Measurements from ENCODE around the gene SERPINB7. TPM values are rescaled to one million over a fixed set of nuclear protein-coding genes. Genes with fewer than 3 reads are reported as not detected.

The SERPINB7 gene
- total RNA-seq, 1 experiment from 2014 or later = not detected

- TF ChIP-seq CTCF (IDR thresholded peaks at IDR 0.05) (no peak), CREM (CRISPR knock-in tag; IDR thresholded peaks at IDR 0.05) (no peak), CDX4 (CRISPR knock-in tag; IDR thresholded peaks at IDR 0.05; ENCODE audit: borderline replicate concordance) (no peak), ZNF671 (CRISPR knock-in tag; IDR thresholded peaks at IDR 0.05) (no peak), TEAD1 (CRISPR knock-in tag; IDR thresholded peaks at IDR 0.05) (no peak)
Measured at GRCh38 chr18:63836456-63836855, 61.2 kb downstream of the SERPINB7 start (continued).

- DNase-seq (ENCODE audit: low spot score) (no peak), ATAC-seq (no peak)
- Mint-ChIP-seq H3K27ac (no peak overlapping the region), H3K36me3 (no peaks in the 10 kb centered on the region), H3K4me3 (no peak overlapping the region), H3K4me1 (no peaks in the 10 kb centered on the region), H3K27me3 (ENCODE audit: low read depth) (no peaks in the 10 kb centered on the region), H3K9me3 (no peaks in the 10 kb centered on the region)
- POLR2A ChIA-PET = no interaction called here
- no peak for TF ChIP-seq HMGXB4 (CRISPR knock-in tag; IDR thresholded peaks at IDR 0.05)
- no peak for TF ChIP-seq TEAD4 (CRISPR knock-in tag; IDR thresholded peaks at IDR 0.05)
- no peak for TF ChIP-seq OVOL2 (CRISPR knock-in tag; IDR thresholded peaks at IDR 0.05; ENCODE audit: borderline replicate concordance)
- TF ChIP-seq NFE2L1 (CRISPR knock-in tag; IDR thresholded peaks at IDR 0.05) = no peak
- no peak for TF ChIP-seq ZNF317 (CRISPR knock-in tag; IDR thresholded peaks at IDR 0.05; ENCODE audit: borderline replicate concordance, low read depth)
- TF ChIP-seq ZBTB21 (CRISPR knock-in tag; IDR thresholded peaks at IDR 0.05; ENCODE audit: borderline replicate concordance) = no peak
- TF ChIP-seq IRF2 (CRISPR knock-in tag; IDR thresholded peaks at IDR 0.05; ENCODE audit: borderline replicate concordance, low read depth) = no peak
- no peak for TF ChIP-seq ZBTB43 (CRISPR knock-in tag; IDR thresholded peaks at IDR 0.05)
- no peak for TF ChIP-seq ZSCAN18 (CRISPR knock-in tag; IDR thresholded peaks at IDR 0.05)
- TF ChIP-seq MXD4 (CRISPR knock-in tag; IDR thresholded peaks at IDR 0.05; ENCODE audit: borderline replicate concordance) = no peak
- TF ChIP-seq ATF2 (CRISPR knock-in tag; IDR thresholded peaks at IDR 0.05; ENCODE audit: borderline replicate concordance, low read depth) = no peak
- no peak for TF ChIP-seq ZNF232 (CRISPR knock-in tag; IDR thresholded peaks at IDR 0.05)
- TF ChIP-seq AFF4 (CRISPR knock-in tag; IDR thresholded peaks at IDR 0.05; ENCODE audit: borderline replicate concordance) = no peak
- TF ChIP-seq KAT7 (CRISPR knock-in tag; IDR thresholded peaks at IDR 0.05; ENCODE audit: borderline replicate concordance) = no peak
- no peak for TF ChIP-seq ATF1 (CRISPR knock-in tag; IDR thresholded peaks at IDR 0.05)
- CTCF ChIA-PET = no interaction called here
Measured at GRCh38 chr18:63837590-63837989, 62.4 kb downstream of the SERPINB7 start.

All from WTC11 (cell line).